ENCODE measurements around the gene NHEJ1. TPM values are rescaled to one million over a fixed set of nuclear protein-coding genes. Genes with fewer than 3 reads are reported as not detected.

NHEJ1 gene
- total and polyA plus RNA-seq, 2 of the 13 experiments (the other 11 are each of a cell fraction or from before 2014, with no cell fraction given) = 30.0 to 30.7 TPM

DNA sequence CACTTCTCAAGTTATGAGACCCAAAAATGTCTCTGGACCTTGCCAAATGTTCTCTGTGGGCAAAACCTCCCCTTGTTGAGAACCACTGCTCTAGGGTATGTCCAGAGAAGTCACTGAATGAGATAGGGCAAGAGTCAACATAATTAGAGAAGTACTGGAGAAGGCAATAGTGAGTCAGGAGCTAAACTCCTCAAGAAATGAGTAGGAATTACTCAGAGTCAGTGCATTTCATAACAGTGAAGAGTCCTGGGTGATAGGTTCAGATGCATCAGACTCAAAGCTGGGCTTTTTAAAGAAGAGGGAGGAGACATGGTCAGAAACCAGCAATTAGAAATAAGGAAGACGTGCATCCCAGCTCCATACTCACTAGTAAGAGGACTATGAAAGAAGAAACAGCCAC, 61.3 kb downstream of the NHEJ1 start:
- Histone ChIP-seq H3K4me1 (ENCODE audit: insufficient read depth, low read length) (0 out of 2 replicates have a peak, but pooled peaks cover 6% of the 10 kb centered on the region), H3K4me2 (ENCODE audit: low read depth, low read length) (no peak overlapping the region), H3K27me3 (ENCODE audit: control insufficient read depth in 1 of 2, insufficient read depth in 2 of 2, low read length in 2 of 2) (no peaks in the 10 kb centered on the region), H3K27ac (ENCODE audit: extremely low read length, insufficient read depth, low read length) (no peak overlapping the region), H3K4me3 (replicated peaks in 1 of 3; ENCODE audit: insufficient read depth in 1 of 3, low read depth in 2 of 3, low read length in 3 of 3) (no peak overlapping the region), H3K36me3 (replicated peaks in 1 of 2; ENCODE audit: control insufficient read depth in 1 of 2, insufficient read depth in 2 of 2, low read length in 2 of 2) (no peaks in the 10 kb centered on the region; a peak in 1 of 5 replicates), H2AFZ (ENCODE audit: low read length) (no peak overlapping the region), H3K9me3 (ENCODE audit: low read length) (no peaks in the 10 kb centered on the region), H4K20me1 (ENCODE audit: insufficient read depth, low read length) (no peaks in the 10 kb centered on the region), H3K79me2 (ENCODE audit: insufficient read depth, low read length) (no peaks in the 10 kb centered on the region), H3K9ac (ENCODE audit: insufficient read depth, low read depth, low read length) (no peak overlapping the region)
- intact Hi-C loops (cut with micrococcal nuclease; ENCODE audit: unreplicated experiment) (no loop called here), in situ Hi-C loops (cut with HindIII; ENCODE audit: extremely low pct_ligation_motif_present, low pct_unique_long_range_greater_than_20kb) (no loop called here)
- CTCF ChIA-PET (ENCODE audit: low intra/inter-chr PET ratio, low total read pairs) = no interaction called here
- WGBS (ENCODE audit: low lambda C conversion rate) = 86% methylated on average over 1 of the region's 1 CpG
- ATAC-seq (no peak), DNase-seq (ENCODE audit: low spot score) (no peak), FAIRE-seq (no peak)
- no TSS peak for BruUV-seq (replicated peaks)
- POLR2A ChIA-PET = no interaction called here
- TF ChIP-seq NFE2L1 (CRISPR knock-in tag; IDR thresholded peaks at IDR 0.05; ENCODE audit: borderline replicate concordance) (no peak), GABPB1 (CRISPR knock-in tag; IDR thresholded peaks at IDR 0.05) (no peak), ZNF891 (CRISPR knock-in tag; IDR thresholded peaks at IDR 0.05) (no peak), U2AF1 (optimal IDR thresholded peaks at IDR 0.05; ENCODE audit: low read depth, low read length) (no peak), ZNF382 (CRISPR knock-in tag; IDR thresholded peaks at IDR 0.05; ENCODE audit: borderline replicate concordance) (no peak), MLXIP (CRISPR knock-in tag; IDR thresholded peaks at IDR 0.05; ENCODE audit: borderline replicate concordance) (no peak), ZNF580 (CRISPR knock-in tag; IDR thresholded peaks at IDR 0.05; ENCODE audit: borderline replicate concordance, low read depth) (no peak), SYNCRIP (IDR thresholded peaks at IDR 0.05; ENCODE audit: insufficient read depth, low read depth, low read length) (no peak), ELF4 (CRISPR knock-in tag; IDR thresholded peaks at IDR 0.05; ENCODE audit: borderline replicate concordance) (no peak), ZNF563 (CRISPR knock-in tag; IDR thresholded peaks at IDR 0.05) (no peak)
- TF ChIP-seq, protein P1, sequence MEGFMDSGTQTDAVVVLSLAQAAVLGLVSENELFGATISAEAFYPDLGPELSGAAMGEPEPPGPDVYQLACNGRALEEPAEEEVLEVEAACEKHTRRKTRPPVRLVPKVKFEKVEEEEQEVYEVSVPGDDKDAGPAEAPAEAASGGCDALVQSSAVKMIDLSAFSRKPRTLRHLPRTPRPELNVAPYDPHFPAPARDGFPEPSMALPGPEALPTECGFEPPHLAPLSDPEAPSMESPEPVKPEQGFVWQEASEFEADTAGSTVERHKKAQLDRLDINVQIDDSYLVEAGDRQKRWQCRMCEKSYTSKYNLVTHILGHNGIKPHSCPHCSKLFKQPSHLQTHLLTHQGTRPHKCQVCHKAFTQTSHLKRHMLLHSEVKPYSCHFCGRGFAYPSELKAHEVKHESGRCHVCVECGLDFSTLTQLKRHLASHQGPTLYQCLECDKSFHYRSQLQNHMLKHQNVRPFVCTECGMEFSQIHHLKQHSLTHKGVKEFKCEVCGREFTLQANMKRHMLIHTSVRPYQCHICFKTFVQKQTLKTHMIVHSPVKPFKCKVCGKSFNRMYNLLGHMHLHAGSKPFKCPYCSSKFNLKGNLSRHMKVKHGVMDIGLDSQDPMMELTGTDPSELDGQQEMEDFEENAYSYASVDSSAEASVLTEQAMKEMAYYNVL (CRISPR knock-in tag; IDR thresholded peaks at IDR 0.05; ENCODE audit: borderline replicate concordance) = no peak

Measured in HepG2 (cell line).